Stomach smooth muscle (tissue), 2 donors: Measurements from ENCODE around the gene GAN.

Experiments used
- H3K27ac ChIP-seq: one replicate; pipeline ENCODE4 v1.7.0; 2013; ENCODE audit warnings: mild to moderate bottlenecking, low read length, inconsistent platforms
- H3K27me3 ChIP-seq, 2 donors: one replicate each; pipeline ENCODE4 v1.7.0; 2013; ENCODE audit warnings: low read length in 2 of 2; ENCODE audit not compliant: insufficient read depth in 2 of 2, control insufficient read depth in 1 of 2
- H3K36me3 ChIP-seq, 2 donors: one replicate each; pipeline ENCODE4 v1.7.0; 2013; ENCODE audit warnings: low read length in 2 of 2; ENCODE audit not compliant: control insufficient read depth in 2 of 2, insufficient read depth in 2 of 2
- H3K4me1 ChIP-seq: one replicate; pipeline ENCODE4 v1.7.0; 2013; ENCODE audit warnings: low read length; ENCODE audit not compliant: control insufficient read depth, insufficient read depth
- H3K4me3 ChIP-seq, 2 donors: one replicate each; pipeline ENCODE4 v1.7.0; 2013; ENCODE audit warnings: low read length in 2 of 2
- H3K9ac ChIP-seq, 2 donors: one replicate each; pipeline ENCODE4 v1.7.0; 2013; ENCODE audit warnings: low read length in 2 of 2, mild to moderate bottlenecking in 1 of 2
- H3K9me3 ChIP-seq, 2 donors: one replicate each; pipeline ENCODE4 v1.7.0; 2013; ENCODE audit warnings: low read length in 2 of 2; ENCODE audit not compliant: control insufficient read depth in 2 of 2
- donor health status: healthy.
- donor health status: Pancreatic carcinoma.

Gene GAN

DNA sequence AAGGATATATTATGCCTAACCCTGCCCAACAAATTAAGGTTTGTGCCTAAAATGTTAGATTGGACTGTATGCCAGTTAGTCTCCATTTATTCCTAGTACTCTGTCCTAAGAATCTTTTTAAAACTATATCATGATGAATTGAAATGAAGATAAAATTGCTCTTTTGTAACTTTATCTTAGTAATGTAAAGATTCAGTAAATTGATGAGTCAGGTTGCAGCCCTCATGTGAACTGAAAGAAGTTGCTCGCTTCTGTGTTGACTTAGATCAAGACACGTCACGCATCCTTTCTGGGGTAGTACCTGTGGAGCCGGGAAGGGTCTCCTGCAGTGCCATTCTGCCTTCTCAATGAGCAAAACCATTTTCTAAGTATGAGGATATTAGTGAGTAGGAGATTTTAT lies 63.3 kb downstream of the GAN start:
- H3K27me3 ChIP-seq, result no peaks in the 10 kb centered on the region
- H3K27ac ChIP-seq, result no peak overlapping the region
- H3K36me3 ChIP-seq, result peaks cover 15 to 26% of the 10 kb centered on the region in 2 donors
- no peak overlapping the region for H3K9ac ChIP-seq
- no peaks in the 10 kb centered on the region for H3K9me3 ChIP-seq
- H3K4me1 ChIP-seq, result no peaks in the 10 kb centered on the region
- H3K4me3 ChIP-seq, result no peak overlapping the region

DNA sequence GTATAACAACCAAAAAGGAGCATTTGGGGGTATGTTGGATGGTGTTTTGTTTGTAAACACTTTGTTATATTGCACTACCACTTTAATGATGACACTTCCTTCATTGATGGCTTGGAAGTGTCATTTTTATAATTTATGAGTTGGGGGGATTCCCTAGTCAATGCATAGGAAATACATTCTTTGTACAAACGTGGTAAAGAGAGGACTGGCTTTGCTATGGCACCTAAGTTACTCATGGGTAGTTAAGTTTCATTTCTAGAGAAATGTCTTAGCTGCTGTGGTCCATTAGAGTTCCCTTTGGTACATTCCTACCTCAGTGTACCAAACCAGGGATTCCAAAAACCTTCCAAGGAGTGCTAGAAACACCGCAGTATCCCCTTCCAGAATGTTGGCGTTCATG lies 66.2 kb downstream of the GAN start:
- no peak overlapping the region for H3K9ac ChIP-seq
- H3K27ac ChIP-seq, result no peak overlapping the region
- H3K27me3 ChIP-seq, result no peaks in the 10 kb centered on the region
- H3K9me3 ChIP-seq, result no peaks in the 10 kb centered on the region
- no peak overlapping the region for H3K4me3 ChIP-seq
- H3K4me1 ChIP-seq, result peaks cover 16% of the 10 kb centered on the region
- peaks cover 15 to 26% of the 10 kb centered on the region in 2 donors for H3K36me3 ChIP-seq

DNA sequence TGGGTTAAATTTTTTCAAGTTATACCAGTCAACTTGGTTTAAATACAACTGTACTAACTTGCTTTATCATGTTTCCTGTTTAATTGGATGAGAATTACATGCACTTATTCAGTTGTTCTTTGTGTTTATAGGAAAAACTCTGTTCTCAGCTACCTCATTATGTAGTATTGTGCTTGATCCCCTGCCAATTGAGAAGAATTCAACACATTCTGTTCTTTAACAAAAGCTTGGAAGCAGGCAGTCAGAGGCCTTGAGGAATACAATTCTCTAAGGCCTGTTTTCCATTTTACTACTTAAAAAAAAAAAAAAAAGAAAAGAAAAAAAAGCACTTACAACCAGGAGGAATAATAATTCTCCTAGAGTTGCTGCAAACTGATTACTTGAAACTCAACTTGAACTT lies 69.2 kb downstream of the GAN start:
- Histone ChIP-seq H3K36me3 (peaks cover 3 to 6% of the 10 kb centered on the region in 2 donors), H3K4me3 (no peak overlapping the region), H3K27me3 (no peaks in the 10 kb centered on the region), H3K4me1 (peaks cover 16% of the 10 kb centered on the region), H3K9me3 (no peaks in the 10 kb centered on the region), H3K9ac (no peak overlapping the region), H3K27ac (peak overlapping the region; percentile 64)

DNA sequence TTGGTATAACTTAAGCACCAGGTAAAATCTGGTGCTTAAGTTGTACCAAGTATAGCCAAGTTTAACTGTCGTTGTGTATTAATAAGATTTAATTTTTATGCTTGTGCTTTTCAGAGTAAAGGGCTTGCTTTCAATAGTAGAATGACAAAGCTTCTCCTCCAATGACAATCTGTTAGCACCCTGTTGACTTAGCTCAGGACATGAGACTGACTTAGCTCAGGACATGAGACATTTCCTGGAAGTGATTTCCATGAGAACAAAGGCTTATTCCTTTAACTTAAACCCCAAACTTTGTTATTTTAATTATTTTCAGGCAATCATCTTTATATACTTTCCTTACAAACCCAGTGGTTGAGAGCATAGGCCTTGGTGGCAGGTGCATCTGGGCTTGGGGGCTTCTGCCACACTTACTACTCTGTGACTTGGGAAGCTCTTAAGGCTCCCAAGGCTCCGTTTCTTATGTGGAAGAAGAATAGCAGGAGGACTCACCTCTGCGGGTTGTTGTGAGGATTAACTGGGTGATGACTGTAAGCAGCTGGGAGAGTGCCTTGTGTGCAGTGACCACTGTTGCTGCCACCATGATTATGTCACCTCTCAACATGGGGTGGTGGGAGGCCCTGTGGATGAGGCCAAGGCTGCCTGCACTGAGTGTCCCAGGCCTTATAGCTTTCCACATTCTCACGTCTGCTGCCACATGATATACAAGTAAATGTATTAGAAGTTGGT lies 70.4 kb downstream of the GAN start:
- Histone ChIP-seq H3K9ac (no peak overlapping the region), H3K4me3 (no peak overlapping the region), H3K27ac (peak overlapping the region; percentile 64), H3K9me3 (no peaks in the 10 kb centered on the region), H3K36me3 (peaks cover 2 to 8% of the 10 kb centered on the region in 2 donors), H3K27me3 (no peaks in the 10 kb centered on the region), H3K4me1 (peaks cover 16% of the 10 kb centered on the region)

DNA sequence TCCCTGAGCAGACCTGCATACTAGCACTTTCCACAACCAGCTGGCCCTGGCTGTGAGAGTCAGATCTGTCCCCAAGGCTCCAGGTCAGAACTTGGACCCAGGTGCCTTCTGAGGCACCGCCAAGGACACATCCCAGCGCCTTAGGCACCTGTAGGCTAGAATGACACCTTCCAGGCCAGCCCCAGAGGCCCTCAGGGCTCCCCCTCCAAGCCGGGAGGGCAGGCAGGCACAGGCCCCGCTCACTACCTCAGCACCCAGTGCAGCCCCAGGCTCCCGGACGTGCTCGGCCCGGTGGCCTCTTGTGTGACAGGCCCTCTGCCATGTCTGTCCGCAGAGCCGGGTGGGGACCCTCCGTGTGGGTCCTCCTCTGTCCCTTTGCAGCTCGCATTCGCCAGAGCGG lies 73.6 kb downstream of the GAN start:
- peaks cover 16% of the 10 kb centered on the region for H3K4me1 ChIP-seq
- H3K9ac ChIP-seq, result no peak overlapping the region
- no peaks in the 10 kb centered on the region for H3K27me3 ChIP-seq
- H3K4me3 ChIP-seq, result no peak overlapping the region
- H3K9me3 ChIP-seq, result no peaks in the 10 kb centered on the region
- H3K36me3 ChIP-seq, result peaks cover 2 to 11% of the 10 kb centered on the region in 2 donors
- H3K27ac ChIP-seq, result no peak overlapping the region

GRCh38 chr16:81390840-81391239 lies 76.1 kb downstream of the GAN start:
- no peaks in the 10 kb centered on the region for H3K9me3 ChIP-seq
- H3K4me1 ChIP-seq, result peaks cover 3% of the 10 kb centered on the region
- H3K27ac ChIP-seq, result no peak overlapping the region
- H3K9ac ChIP-seq, result no peak overlapping the region
- no peak overlapping the region for H3K4me3 ChIP-seq
- peaks cover 2 to 11% of the 10 kb centered on the region in 2 donors for H3K36me3 ChIP-seq
- H3K27me3 ChIP-seq, result no peaks in the 10 kb centered on the region

GRCh38 chr16:81392011-81392410 lies 77.2 kb downstream of the GAN start:
- Histone ChIP-seq H3K4me1 (peaks cover 3% of the 10 kb centered on the region), H3K27ac (no peak overlapping the region), H3K9ac (no peak overlapping the region), H3K9me3 (no peaks in the 10 kb centered on the region), H3K4me3 (no peak overlapping the region), H3K36me3 (peaks cover 0 to 8% of the 10 kb centered on the region in 2 donors), H3K27me3 (no peaks in the 10 kb centered on the region)

- no peak overlapping the region for H3K9ac ChIP-seq
- H3K27me3 ChIP-seq, result no peaks in the 10 kb centered on the region
- peaks cover 3% of the 10 kb centered on the region for H3K4me1 ChIP-seq
- H3K4me3 ChIP-seq, result no peak overlapping the region
- peaks cover 0 to 6% of the 10 kb centered on the region in 2 donors for H3K36me3 ChIP-seq
- no peaks in the 10 kb centered on the region for H3K9me3 ChIP-seq
- no peak overlapping the region for H3K27ac ChIP-seq
These were observed 79.7 kb downstream of the GAN start for GRCh38 chr16:81394416-81394815.

GRCh38 chr16:81394966-81395655 lies 80.3 kb downstream of the GAN start:
- peaks cover 3% of the 10 kb centered on the region for H3K4me1 ChIP-seq
- peaks cover 0 to 3% of the 10 kb centered on the region in 2 donors for H3K36me3 ChIP-seq
- H3K27ac ChIP-seq, result peak overlapping the region; percentile 11
- no peaks in the 10 kb centered on the region for H3K27me3 ChIP-seq
- no peak overlapping the region for H3K4me3 ChIP-seq
- no peaks in the 10 kb centered on the region for H3K9me3 ChIP-seq
- no peak overlapping the region for H3K9ac ChIP-seq

DNA sequence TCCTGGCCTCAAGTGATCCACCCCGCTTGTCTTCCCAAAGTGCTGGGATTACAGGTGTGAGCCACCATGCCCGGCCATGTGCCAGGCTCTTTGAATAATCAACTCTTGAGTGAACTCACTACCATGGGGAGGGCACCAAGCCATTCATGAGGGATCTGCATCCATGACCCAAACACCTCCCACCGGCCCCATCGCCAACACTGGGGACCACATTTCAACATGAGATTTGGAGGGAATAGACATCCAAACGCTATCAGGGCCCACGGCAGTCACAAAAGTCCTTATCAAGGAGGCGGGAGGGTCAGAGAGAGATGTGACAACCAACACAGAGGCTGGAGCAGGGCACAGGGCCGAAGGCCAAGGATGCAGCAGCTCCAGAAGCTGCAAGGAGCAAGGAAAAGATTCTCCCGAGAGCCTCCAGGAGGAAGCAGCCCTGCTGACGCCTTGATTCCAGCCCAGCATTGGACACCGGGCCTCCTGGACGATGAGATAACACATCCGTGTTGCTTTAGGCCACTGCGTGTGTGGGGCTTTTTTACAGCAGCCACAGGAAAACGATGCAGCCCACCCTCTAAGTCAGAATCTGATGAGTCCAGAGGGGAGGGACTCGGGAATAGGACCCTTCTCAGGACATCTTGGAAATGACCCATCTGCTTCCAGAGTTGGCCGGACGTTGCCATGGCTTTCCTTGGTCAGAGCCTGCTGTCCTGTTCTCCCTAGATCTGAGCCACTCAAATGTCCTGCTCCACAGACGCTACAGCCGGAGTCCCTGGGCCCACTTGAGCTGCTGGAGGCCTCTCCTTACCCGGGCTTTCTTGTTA lies 82.5 kb downstream of the GAN start:
- H3K27ac ChIP-seq, result no peak overlapping the region
- no peak overlapping the region for H3K9ac ChIP-seq
- no peaks in the 10 kb centered on the region for H3K9me3 ChIP-seq
- H3K4me1 ChIP-seq, result peaks cover 8% of the 10 kb centered on the region
- no peaks in the 10 kb centered on the region for H3K27me3 ChIP-seq
- no peak overlapping the region for H3K4me3 ChIP-seq
- no peaks in the 10 kb centered on the region for H3K36me3 ChIP-seq
